Activated T-cell treated with anti-CD3 and anti-CD28 coated beads, Interleukin-2, amount 50 U/mL, for 4 hours (primary cell): ENCODE data around the gene LRCOL1. TPM values are rescaled to one million over a fixed set of nuclear protein-coding genes. Genes with fewer than 3 reads are reported as not detected.

Experiments used
- ATAC-seq, 2 donors: fragments of 200-7000 bp; cut with Tn5 transposase; one replicate each; pipeline ENCODE4 v1.10.0; 2021
- DNase-seq: peaks from one replicate; pipeline ENCODE4 v3.0.0-alpha.2; 2020
- H3K27me3 Mint-ChIP-seq: one replicate; pipeline ENCODE4 v1.8.0; 2021; ENCODE audit warnings: low read depth, mixed read lengths
- H3K36me3 Mint-ChIP-seq: one replicate; pipeline ENCODE4 v1.8.0; 2022; ENCODE audit warnings: mixed read lengths; ENCODE audit not compliant: insufficient read depth
- H3K4me1 Mint-ChIP-seq: one replicate; pipeline ENCODE4 v1.8.0; 2021; ENCODE audit warnings: low read depth, mixed read lengths
- H3K4me3 Mint-ChIP-seq: one replicate; pipeline ENCODE4 v1.8.0; 2021; ENCODE audit warnings: mild to moderate bottlenecking, moderate library complexity, mixed read lengths
- H3K9me3 Mint-ChIP-seq: one replicate; pipeline ENCODE4 v1.8.0; 2021; ENCODE audit warnings: mixed read lengths
- total RNA-seq, 3 donors: library from RNA; stranded (reverse); gene quantifications; one replicate each; pipeline ENCODE4 v1.2.1, GENCODE V29; 2021

LRCOL1 gene
- total RNA-seq, 3 donors from 2014 or later, result not detected

DNA sequence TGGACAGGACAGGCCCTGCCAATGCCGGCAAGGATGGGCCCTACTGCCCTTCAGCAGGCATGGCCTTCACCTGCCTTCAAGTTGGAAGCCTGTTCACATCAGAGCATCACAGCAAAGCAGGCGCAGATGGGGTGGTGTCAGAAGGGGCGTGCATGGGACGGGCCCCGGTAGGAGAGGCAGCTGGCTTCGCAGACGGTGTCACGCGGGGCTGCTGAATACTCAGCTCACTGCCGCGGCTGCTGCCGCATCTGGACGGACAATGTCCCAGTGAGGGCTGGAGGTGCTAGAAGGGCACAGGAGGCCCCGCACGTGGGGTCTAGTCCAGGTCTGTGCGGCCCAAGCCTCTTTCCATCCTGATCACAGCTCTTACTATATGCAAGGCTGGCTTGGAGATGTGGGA lies 42.1 kb downstream of the LRCOL1 start:
- ATAC-seq (no peak), DNase-seq (no peak)
- Mint-ChIP-seq H3K4me3 (no peak overlapping the region), H3K27me3 (no peaks in the 10 kb centered on the region), H3K36me3 (peaks cover 2% of the 10 kb centered on the region), H3K9me3 (no peaks in the 10 kb centered on the region), H3K4me1 (no peaks in the 10 kb centered on the region)

DNA sequence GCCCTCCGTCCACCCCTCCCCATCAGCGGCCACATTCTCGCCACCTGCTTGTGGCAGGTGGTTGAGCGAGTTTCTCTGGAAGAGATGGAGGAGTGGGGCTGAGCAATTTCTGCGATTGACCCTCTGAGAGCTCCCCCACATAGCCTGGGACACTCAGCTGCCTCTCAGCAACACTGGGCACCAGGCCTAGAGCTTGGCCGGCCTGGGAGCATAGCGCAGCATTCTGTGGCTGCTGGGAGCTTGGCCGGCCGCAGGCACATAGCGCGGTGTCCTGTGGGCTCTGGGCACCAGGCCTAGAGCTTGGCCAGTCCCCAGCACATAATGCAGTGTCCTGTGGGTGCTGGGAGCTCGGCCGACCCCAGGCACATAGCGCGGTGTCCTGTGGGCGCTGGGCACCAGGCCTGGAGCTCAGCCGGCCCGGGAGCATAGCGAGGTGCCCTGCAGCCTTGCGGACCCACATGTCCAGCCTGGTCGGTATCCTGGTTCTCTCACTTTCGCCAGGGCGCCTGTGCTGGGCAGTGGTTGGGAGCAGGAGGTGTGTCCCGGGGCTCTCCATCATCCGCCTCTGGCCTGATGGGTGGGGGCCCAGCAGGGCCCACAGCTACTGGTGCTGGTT lies 43.8 kb downstream of the LRCOL1 start:
- no peaks in the 10 kb centered on the region for H3K27me3 Mint-ChIP-seq
- DNase-seq (no peak), ATAC-seq (no peak)
- peaks cover 2% of the 10 kb centered on the region for H3K36me3 Mint-ChIP-seq
- no peaks in the 10 kb centered on the region for H3K9me3 Mint-ChIP-seq
- H3K4me1 Mint-ChIP-seq, result no peaks in the 10 kb centered on the region
- H3K4me3 Mint-ChIP-seq, result no peak overlapping the region

DNA sequence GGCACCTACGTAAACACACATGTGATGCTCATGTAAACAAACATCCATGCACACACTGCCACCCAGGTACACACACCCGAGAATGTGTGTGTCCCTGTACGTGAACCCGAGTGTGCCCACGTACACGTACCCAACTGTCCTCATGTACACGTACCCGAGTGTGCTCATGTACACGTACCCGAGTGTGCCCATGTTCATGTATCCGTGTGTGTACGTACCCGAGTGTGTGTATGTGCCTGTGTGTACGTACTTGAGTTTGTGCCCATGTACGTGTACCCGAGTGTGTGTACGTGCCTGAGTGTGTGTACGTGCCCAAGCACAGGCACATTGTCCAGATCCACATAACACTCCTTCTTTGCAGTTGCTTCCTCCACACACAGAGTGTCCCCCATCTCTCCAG lies 45.0 kb downstream of the LRCOL1 start:
- H3K9me3 Mint-ChIP-seq, result no peaks in the 10 kb centered on the region
- no peak overlapping the region for H3K4me3 Mint-ChIP-seq
- no peaks in the 10 kb centered on the region for H3K27me3 Mint-ChIP-seq
- peaks cover 2% of the 10 kb centered on the region for H3K36me3 Mint-ChIP-seq
- no peak for ATAC-seq
- no peaks in the 10 kb centered on the region for H3K4me1 Mint-ChIP-seq
- DNase-seq, result no peak

DNA sequence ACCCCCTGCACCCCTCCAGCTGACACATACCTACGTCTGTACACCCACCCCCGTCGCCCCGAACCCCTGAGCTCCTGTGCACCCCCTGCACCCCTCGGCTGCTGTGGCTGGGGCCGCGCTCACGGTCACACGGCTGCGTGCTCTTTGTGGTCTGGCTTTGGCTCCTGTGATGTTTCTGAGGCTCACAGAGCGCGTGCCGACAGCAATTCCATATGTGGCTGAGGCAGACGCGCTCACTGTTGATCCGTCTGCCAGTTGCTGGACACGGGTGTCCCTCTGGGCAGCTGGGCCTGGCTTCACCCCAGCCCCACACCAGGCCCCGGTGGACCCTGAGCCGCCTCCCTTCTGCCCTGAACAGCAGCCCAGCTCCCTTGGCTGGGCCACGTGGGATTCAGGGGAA lies 46.5 kb downstream of the LRCOL1 start:
- H3K36me3 Mint-ChIP-seq, result peaks cover 2% of the 10 kb centered on the region

DNA sequence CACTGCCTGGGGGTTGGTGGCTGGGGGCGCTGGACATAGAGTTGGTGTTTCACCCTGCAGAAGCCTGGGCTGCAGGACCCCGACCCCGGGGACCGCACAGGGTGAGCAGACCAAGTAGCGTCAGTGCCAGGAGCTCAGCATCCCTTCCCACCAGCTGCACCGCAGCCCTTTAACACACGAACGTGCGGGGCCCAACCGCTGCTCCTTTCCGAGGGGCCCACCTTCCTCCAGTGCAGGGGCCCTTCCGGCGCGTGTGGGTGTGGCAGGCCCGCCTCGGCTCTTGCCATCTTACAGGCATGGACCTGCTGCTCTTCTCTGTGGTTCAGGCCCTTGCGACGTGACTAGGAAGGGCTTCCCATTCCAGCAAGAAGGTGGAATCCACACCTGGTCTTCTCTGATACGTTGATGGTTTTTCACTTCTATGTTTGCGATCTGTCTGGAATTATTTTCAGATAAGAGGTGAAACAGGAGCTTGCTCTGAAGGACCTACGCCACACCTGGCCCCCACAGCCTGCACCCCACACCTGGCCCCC lies 47.8 kb downstream of the LRCOL1 start:
- DNase-seq (no peak), ATAC-seq (no peak)
- peaks cover 6% of the 10 kb centered on the region for H3K27me3 Mint-ChIP-seq
- H3K36me3 Mint-ChIP-seq, result peaks cover 2% of the 10 kb centered on the region
- no peaks in the 10 kb centered on the region for H3K9me3 Mint-ChIP-seq
- no peak overlapping the region for H3K4me3 Mint-ChIP-seq
- H3K4me1 Mint-ChIP-seq, result peaks cover 11% of the 10 kb centered on the region

More for the DNA sequence above, 46.5 kb downstream of the LRCOL1 start:
- peaks cover 4% of the 10 kb centered on the region for H3K27me3 Mint-ChIP-seq
- peaks cover 4% of the 10 kb centered on the region for H3K4me1 Mint-ChIP-seq
- DNase-seq, result no peak
- H3K4me3 Mint-ChIP-seq, result no peak overlapping the region
- no peaks in the 10 kb centered on the region for H3K9me3 Mint-ChIP-seq
- no peak for ATAC-seq

DNA sequence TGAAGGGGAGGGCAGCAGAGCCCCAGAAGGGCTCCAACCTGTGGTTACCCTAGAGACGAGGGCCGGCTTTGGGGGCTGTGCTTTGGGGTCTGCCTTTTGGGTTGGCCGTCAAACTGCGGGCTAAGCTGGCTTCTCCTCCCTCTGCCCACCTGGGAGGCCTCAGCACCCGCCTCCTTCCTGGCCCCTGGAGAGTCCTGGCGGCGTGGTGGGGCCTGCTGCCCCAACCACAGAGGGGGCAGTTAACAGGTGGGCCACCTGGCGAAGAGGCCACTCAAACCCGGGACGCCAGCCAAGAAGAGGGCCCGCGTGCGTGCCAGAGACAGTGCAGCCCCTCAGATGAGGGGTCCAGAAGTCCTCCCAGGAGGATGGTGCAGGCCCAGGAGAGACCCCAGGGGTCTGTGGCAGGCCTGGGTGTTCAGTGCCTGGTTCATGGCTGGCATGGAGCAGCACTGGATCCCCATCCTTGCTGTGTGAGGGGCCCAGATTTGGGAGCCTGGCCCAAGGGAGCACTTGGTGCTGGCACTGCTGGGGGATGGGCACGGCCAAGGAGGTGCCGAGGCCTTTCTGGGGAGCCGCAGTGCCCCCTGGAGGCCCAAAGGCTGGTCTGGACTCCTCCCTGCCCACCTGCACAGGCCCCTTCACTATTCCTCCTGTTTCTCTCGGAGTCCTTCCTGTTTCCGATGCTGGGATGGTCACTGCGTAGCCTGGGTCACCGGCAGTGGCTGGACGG lies 48.8 kb downstream of the LRCOL1 start:
- peaks cover 11% of the 10 kb centered on the region for H3K4me1 Mint-ChIP-seq
- H3K4me3 Mint-ChIP-seq, result peak overlapping the region; percentile 81
- no peak for DNase-seq
- peaks cover 8% of the 10 kb centered on the region for H3K27me3 Mint-ChIP-seq
- H3K9me3 Mint-ChIP-seq, result no peaks in the 10 kb centered on the region
- peaks cover 2% of the 10 kb centered on the region for H3K36me3 Mint-ChIP-seq
- peak in 1 of 2 donors; percentile 1 for ATAC-seq

DNA sequence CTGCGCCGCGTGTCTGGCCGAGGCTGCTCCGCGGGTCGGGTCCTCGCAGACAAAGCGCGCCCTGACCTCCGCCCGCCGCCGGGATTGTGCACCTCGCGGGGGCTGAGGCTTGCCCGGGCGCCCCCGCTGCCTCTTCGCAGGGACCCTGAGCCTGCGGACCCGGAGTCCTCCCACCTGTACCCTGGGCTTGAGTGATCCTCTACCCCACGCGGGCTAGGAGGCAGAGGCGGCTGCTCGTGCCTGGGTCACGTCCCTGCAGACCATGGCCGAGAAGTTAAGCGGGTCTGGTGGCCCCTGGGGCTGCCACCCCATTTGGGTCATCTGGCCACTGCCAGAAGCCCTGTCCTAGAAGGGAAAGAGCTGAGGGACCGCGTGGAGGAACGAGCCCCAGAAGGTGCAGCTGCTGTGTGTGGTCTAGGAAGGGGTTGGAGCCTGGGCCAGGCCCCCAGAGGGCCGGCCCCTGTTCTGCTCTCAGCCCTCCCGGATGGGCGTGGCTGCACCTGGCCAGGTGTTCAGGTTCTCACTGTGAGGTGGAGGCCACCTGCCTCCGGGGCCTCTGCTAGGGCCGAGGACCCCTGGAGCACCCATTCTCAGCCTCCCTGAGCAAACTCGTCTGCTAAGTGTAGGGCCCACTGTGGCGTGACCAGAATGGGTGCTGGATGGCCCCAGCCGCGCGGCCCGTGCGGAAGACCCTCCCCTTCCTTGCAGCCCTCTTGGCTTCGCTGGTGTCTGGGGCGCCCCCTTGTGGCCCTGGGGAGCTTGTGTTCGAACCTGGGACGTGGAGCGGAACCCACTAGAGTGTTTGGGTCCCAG lies 49.6 kb downstream of the LRCOL1 start:
- H3K9me3 Mint-ChIP-seq, result no peaks in the 10 kb centered on the region

DNA sequence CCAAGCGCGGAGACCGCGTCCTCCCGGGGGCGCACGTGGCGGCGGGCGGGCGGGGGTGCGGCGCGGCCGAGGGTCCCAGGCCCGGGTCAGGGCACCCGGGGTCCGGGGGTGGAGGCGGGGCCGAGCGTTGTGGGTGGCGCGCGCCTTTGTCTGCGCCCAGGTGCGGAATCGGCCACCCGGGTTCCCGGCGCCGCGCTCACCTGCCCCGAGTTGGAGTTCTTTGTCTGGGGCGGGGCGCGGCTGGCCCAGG lies 50.1 kb downstream of the LRCOL1 start:
- Mint-ChIP-seq H3K27me3 (peaks cover 8% of the 10 kb centered on the region), H3K9me3 (no peaks in the 10 kb centered on the region), H3K4me3 (peak overlapping the region; percentile 81), H3K36me3 (peaks cover 3% of the 10 kb centered on the region), H3K4me1 (peaks cover 11% of the 10 kb centered on the region)
- no peak for DNase-seq
- ATAC-seq, result peak; percentile 41 to 57

More for the DNA sequence above, 49.6 kb downstream of the LRCOL1 start:
- H3K36me3 Mint-ChIP-seq, result peaks cover 2% of the 10 kb centered on the region
- H3K27me3 Mint-ChIP-seq, result peaks cover 8% of the 10 kb centered on the region
- peak overlapping the region; percentile 81 for H3K4me3 Mint-ChIP-seq
- DNase-seq (peak; percentile 76), ATAC-seq (peak; percentile 69 to 73)
- H3K4me1 Mint-ChIP-seq, result peaks cover 11% of the 10 kb centered on the region

DNA sequence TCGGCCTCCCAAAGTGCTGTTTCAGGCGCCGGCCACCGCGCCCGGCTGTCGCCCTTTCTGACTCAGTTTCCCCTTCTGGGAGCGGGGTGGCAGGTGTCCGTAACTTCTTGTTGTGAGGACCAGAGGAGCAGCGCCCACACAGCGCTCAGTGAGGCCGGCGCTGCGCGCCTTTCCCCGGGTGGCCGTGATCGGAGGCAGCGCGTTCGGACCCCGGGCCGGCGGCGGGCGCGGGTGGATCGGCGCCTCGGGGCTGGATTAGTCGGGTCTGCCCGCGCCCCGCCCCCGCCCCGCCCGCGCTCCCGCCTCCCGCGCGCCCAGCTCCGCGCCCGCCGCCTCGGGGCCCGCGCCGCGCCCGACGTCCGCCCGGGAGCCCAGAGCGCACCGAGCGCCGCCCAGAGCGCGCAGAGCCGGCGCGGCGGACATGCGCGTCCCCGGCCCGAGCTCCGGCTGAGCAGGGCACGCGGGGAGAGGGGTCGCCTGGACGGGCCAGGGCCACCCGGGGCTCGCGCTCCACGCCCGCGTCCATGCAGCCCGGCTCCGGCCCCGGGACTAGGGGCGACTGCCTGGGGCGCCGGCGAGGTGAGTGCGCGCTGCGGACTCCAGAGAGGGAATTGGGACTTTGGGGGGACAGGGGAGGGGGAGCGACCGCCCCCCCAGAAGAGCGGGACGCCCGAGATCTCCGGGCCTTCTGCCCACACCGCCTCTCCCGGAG lies 50.6 kb downstream of the LRCOL1 start:
- H3K9me3 Mint-ChIP-seq, result no peaks in the 10 kb centered on the region
- peaks cover 5% of the 10 kb centered on the region for H3K36me3 Mint-ChIP-seq
- peak overlapping the region; percentile 68 for H3K4me3 Mint-ChIP-seq
- H3K4me1 Mint-ChIP-seq, result peaks cover 11% of the 10 kb centered on the region
- ATAC-seq (peak; percentile 65), DNase-seq (peak; percentile 11)
- peaks cover 8% of the 10 kb centered on the region for H3K27me3 Mint-ChIP-seq

DNA sequence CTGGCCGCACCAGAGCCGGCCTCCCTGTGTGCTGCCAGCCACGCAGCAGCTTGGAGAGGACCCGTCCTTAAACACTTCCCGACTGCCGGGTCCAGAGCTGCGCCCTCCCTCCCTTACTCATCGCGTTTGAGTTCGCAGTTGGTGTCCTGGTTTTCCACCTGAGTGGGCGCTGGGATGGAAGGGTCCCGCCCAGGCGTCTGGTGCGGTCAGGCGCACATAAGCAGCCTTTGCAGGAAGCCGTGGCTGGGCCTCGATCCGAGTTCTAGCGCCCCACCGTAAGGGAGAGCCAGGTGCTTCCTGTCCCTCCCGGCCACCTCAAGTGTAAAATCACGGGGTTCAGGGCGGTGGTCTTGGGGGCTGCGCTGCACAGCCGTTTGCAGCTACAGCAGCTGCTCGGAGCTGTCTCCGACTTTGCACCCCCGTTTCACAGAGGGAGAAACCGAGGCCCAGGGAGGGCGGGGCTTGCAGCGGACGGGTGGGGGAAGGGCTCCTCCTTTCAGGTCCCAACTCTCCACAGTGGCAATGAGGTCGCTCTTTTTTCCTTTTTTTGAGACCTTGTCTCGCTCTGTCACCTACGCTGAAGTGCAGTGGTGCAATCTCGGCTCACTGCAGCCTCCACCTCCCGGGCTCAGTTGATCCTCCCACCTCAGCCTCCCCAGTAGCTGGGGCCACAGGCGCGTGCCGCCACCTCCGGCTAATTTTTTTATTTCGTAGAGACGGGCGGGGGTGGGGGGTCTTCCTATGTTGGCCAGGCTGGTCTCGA lies 51.3 kb downstream of the LRCOL1 start:
- peak overlapping the region; percentile 68 for H3K4me3 Mint-ChIP-seq
- peaks cover 6% of the 10 kb centered on the region for H3K36me3 Mint-ChIP-seq
- H3K27me3 Mint-ChIP-seq, result peaks cover 8% of the 10 kb centered on the region
- H3K9me3 Mint-ChIP-seq, result no peaks in the 10 kb centered on the region
- ATAC-seq, result no peak
- peaks cover 11% of the 10 kb centered on the region for H3K4me1 Mint-ChIP-seq
- DNase-seq, result no peak

DNA sequence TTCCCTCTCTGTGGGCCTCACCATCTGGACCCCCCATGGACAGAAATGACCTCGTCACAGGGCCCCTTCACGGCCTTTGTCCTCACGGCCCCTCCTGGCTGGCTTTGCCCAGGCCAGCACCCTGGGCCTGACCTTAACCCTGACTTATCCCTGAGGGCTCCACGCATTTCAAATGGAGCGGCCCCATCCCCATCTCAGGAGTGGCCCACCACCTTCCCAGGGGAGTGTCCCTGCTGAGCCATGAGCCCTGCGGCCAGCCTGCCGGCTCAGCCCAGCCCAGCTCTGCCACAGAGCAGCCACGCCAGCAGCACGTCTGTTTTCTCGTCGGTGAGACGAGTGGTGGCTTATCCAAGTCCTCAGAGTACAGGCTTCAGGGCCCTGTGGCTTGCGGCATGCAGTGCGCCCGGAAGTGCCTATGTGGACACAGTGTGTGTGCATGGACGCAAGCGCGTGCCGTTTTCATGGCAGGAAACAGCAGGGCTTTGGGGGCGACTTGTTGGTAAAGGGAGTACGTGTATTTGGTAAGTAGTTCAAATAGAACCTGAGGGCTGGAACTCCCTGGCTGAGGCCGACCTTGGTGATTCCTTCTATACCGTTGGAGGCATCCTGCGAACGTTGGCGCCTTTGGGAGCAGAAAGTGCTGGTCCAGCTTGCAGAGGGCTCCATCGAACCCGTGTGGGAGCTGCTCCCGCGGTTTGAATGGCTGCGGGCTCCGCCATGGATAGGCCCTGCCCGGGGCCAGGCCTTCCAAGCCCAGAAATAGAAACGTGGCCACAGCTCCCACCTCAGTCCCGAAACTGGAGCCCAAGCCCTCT lies 52.1 kb downstream of the LRCOL1 start:
- Mint-ChIP-seq H3K27me3 (peaks cover 8% of the 10 kb centered on the region), H3K4me3 (peak overlapping the region; percentile 43), H3K9me3 (no peaks in the 10 kb centered on the region), H3K4me1 (peaks cover 11% of the 10 kb centered on the region), H3K36me3 (peaks cover 4% of the 10 kb centered on the region)
- ATAC-seq, result no peak
- DNase-seq, result no peak

DNA sequence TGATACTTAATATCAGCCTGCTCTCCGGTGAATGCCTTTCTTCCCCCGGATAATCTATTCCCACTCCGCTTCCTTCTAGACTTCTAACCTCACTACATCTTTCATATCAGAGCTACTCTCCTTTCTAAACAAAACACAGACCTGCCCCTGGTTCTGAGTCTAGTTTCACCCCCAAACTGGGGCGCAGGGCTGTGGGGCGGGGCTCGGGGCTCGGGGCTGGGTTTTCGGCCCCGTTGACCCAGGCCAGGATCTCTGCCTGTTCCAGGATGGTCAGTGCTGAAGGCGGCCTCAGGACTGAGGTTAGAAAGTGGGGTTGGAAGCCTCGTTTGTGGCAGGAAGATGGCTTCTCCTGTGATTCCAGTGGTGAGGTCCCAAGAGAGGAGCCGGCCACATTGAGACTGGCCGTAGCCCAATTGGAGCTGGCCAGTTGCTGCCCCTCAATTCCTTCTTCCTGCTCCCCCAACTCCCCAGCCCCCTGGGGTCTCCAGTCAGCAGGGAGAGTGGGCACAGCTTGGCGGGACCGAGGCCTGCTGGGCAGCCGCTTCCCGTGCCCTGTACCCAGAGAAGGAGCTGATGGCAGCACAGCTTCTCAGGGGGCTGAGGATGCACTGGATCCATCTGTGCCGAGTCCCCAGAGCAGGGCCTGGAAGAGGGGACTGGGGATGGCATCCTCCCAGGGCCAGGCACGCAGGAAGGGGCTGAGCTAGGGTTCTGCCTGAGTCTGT lies 52.9 kb downstream of the LRCOL1 start:
- H3K27me3 Mint-ChIP-seq, result peaks cover 8% of the 10 kb centered on the region
- ATAC-seq (no peak), DNase-seq (no peak)
- H3K36me3 Mint-ChIP-seq, result peaks cover 4% of the 10 kb centered on the region
- H3K4me1 Mint-ChIP-seq, result peaks cover 11% of the 10 kb centered on the region
- no peaks in the 10 kb centered on the region for H3K9me3 Mint-ChIP-seq
- no peak overlapping the region for H3K4me3 Mint-ChIP-seq
